Activated T-cell treated with anti-CD3 and anti-CD28 coated beads for 48 hours (primary cell): ENCODE data around the gene LILRB4.
"Not testable (repeated sequence)": the region's sequence is repeated elsewhere in the genome, so short reads cannot be mapped to it uniquely, and the experiment has no call there.

Experiments
- DNase-seq: peaks from one replicate; pipeline ENCODE4 v3.0.0-alpha.2; 2020; ENCODE audit warnings: low read depth

LILRB4 gene

DNA sequence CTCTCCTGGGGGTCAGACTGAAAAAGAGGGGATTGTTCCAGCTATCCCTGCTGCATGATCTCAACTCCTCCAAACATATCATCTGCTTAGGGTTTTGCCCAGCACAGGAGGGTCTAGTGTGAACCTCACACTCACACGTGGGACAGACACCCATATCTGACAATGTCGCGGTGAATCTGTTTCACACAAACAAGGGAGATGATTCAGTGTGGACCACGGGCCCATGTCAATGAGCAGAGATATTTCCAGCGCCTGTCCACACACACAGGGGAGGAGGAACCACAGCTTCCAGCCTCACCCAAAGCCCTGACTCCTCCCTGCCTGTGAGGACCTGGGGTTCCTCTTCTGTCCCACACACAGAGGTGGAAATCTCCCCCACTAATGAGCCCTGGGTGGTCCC, 31.9 kb downstream of the LILRB4 start:
- no peak for DNase-seq

DNA sequence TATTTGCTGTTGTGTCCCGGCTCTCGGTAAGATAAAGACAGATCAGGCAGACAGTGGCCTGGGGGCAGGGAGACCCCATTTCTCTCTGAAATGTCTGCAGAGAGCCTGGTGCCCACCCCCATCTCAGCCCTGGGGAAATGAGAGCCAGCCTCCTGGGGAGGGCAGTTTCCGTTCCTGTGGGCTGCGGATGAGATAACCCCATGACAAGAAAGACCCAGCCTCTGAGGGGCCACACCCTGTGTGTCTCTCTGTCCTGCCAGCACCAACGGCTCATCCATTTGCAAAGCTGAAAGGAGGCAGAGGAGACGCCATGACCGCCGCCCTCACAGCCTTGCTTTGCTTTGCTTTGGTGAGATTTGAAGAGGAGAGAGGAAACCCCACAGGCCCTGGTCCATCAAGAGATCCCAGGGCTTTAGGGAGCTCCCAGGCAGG, 33.3 kb downstream of the LILRB4 start:
- no peak for DNase-seq

DNA sequence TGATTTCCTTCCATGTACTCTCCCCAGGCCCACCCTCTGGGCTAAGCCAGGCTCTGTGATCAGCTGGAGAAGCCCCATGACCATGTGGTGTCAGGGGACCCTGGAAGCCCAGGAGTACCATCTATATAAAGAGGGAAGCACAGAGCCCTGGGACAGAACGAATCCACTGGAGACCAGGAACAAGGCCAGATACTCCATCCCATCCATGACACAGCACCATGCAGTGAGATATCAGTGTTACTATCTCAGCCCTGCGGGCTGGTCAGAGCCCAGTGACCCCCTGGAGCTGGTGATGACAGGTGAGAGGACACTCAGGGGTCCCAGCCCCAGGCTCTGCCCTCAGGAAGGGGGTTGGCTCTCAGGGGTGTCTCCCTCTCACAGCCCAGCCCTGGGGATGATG, 34.0 kb downstream of the LILRB4 start:
- no peak for DNase-seq

DNA sequence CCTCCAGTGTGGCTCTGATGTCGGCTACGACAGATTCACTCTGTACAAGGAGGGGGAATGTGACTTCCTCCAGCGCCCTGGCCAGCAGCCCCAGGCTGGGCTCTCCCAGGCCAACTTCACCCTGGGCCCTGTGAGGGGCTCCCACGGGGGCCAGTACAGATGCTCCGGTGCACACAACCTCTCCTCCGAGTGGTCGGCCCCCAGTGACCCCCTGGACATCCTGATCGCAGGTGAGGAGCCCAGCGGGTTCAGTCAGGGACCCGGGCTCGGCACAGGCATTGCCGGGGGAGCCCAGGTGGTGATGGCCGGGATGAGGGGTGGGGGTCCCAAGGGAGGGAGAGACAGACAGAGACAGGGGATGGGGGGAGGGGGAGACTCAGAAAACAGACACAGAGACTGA, 34.9 kb downstream of the LILRB4 start:
- DNase-seq = not testable (repeated sequence)

DNA sequence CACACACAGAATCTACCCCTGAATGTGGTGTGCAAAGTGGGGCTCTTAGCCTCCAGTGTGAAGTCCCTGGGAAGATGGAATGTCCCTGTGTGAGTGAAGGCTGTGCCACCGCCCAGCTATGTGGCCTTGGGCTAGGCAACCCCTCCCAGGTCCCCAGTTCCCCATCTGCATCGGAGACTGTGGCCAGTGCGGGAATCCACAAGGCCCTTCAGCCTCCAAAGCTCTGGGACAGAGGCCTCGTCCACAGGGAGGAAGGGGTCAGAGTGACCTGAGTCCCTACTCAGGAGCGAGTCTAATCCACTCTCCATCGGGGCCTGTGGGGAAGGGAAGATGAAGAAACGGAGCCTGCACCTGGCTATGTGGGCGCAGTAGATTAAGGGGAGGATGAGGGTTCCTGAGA, 42.1 kb downstream of the LILRB4 start:
- DNase-seq = no peak

GRCh38 chr19:54707962-54708361, 45.2 kb downstream of the LILRB4 start:
- no peak for DNase-seq

DNA sequence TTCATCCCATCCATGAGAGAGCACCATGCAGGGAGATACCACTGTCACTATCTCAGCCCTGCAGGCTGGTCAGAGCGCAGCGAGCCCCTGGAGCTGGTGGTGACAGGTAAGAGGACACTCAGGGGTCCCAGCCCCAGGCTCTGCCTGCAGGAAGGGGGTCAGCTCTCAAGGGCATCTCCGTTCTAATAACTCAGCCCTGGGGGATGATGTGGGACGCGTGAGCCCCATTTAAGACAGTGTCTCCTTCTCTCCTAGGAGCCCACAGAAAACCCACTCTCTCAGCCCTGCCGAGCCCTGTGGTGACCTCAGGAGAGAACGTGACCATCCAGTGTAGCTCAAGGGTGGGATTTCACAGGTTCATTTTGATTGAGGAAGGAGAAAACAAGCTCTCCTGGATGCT, 46.0 kb downstream of the LILRB4 start:
- no peak for DNase-seq

GRCh38 chr19:54709212-54709948, 46.6 kb downstream of the LILRB4 start:
- no peak for DNase-seq

DNA sequence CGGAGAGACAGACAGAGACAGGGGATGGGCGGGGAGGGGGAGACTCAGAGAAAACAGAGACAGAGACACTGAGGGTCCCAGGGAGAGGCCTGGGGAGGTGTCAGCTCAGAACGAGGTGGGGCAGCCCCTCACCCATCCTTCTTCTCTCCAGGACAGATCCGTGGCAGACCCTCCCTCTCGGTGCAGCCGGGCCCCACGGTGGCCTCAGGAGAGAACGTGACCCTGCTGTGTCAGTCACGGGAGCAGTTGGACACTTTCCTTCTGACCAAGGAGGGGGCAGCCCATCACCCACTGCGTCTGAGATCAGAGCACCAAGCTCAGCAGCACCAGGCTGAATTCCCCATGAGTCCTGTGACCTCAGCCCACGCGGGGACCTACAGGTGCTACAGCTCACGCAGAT, 47.2 kb downstream of the LILRB4 start:
- DNase-seq = not testable (repeated sequence)
